NCI-H146 (cell line): Measurements from ENCODE around the gene ZCCHC17.

Source experiments
- DNase-seq: peaks from one replicate; lab custom pipeline; 2025; lab: John Stamatoyannopoulos, UW

ZCCHC17 gene

GRCh38 chr1:31394584-31395193 is 97.9 kb downstream of the ZCCHC17 start:
- peak; percentile 74 for DNase-seq

- DNase-seq, result no peak
Observed at GRCh38 chr1:31396633-31397351, 100.0 kb downstream of the ZCCHC17 start.

GRCh38 chr1:31397360-31398095 is 100.7 kb downstream of the ZCCHC17 start:
- DNase-seq, result no peak

- no peak for DNase-seq
Observed at GRCh38 chr1:31398246-31398645, 101.4 kb downstream of the ZCCHC17 start.

- no peak for DNase-seq
Observed at GRCh38 chr1:31399976-31400375, 103.1 kb downstream of the ZCCHC17 start.

- DNase-seq, result no peak
Observed at GRCh38 chr1:31400393-31400792, 103.6 kb downstream of the ZCCHC17 start.

GRCh38 chr1:31401241-31401640 is 104.4 kb downstream of the ZCCHC17 start:
- no peak for DNase-seq

- no peak for DNase-seq
Observed at GRCh38 chr1:31405578-31406245, 108.9 kb downstream of the ZCCHC17 start.

GRCh38 chr1:31407029-31407626 is 110.3 kb downstream of the ZCCHC17 start:
- no peak for DNase-seq

- no peak for DNase-seq
Observed at GRCh38 chr1:31408788-31409318, 112.0 kb downstream of the ZCCHC17 start.

- no peak for DNase-seq
Observed at GRCh38 chr1:31409946-31410858, 113.4 kb downstream of the ZCCHC17 start.

- DNase-seq, result no peak
Observed at GRCh38 chr1:31410871-31411270, 114.0 kb downstream of the ZCCHC17 start.

GRCh38 chr1:31412205-31412604 is 115.4 kb downstream of the ZCCHC17 start:
- DNase-seq, result no peak

GRCh38 chr1:31412732-31413404 is 116.0 kb downstream of the ZCCHC17 start, which contains the start of gene SERINC2:
TSS of gene SERINC2 (plus strand) at chr1:31413213. CDS start at chr1:31413266, 53 bp downstream.
- peak; percentile 59 for DNase-seq

- DNase-seq, result peak; percentile 38
Observed at GRCh38 chr1:31413405-31414001, 116.7 kb downstream of the ZCCHC17 start.
